SK-N-SH (cell line): ENCODE results near the gene C14orf180.

ENCODE experiments used
- CTCF ChIP-seq: fragments of 200-600 bp; sonication (generic); IDR thresholded peaks from 2 replicates; pipeline ENCODE4 v1.6.1; 2017; ENCODE audit warnings: antibody characterized with exemption, mild to moderate bottlenecking, moderate library complexity
- EP300 ChIP-seq, 2 experiments: IDR thresholded peaks; 2 replicates each; pipeline versions ENCODE4 v1.4.0 to v1.6.1; 2012; ENCODE audit warnings: borderline replicate concordance in 1 of 2, low read depth in 1 of 2, low read length in 1 of 2
- POLR2AphosphoS5 ChIP-seq: IDR thresholded peaks from 2 replicates; pipeline ENCODE4 v1.6.1; 2012; ENCODE audit warnings: low read depth, low read length

DNA sequence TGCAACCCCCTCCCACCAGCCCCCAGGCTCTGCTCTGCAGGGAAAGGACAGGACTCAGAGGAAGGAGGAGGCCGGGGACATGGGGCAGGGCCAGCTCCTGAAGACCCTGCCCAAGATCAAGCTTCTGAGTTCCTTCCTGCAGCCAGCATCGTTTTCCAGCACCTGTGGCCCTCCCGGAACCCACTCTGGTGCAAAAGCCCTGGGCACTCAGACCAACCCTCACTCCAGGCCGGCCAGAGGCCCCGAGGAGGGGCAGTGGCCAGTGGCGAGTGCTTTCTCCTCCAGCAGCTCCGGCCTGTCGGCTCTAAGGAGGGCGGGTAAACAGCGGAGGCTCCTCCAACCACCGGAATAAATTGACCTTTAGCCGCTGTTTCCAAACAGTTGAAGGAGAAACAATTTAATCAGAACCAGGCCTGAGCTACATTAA, 14.2 kb downstream of the C14orf180 start:
- no peak for TF ChIP-seq CTCF
- TF ChIP-seq EP300 (IDR thresholded peaks at IDR 0.05; ENCODE audit: borderline replicate concordance in 1 of 2, low read depth in 1 of 2, low read length in 1 of 2) = no peak
- no peak for TF ChIP-seq POLR2AphosphoS5
